ENCODE results near the gene IRS1. TPM values are rescaled to one million over a fixed set of nuclear protein-coding genes. Genes with fewer than 3 reads are reported as not detected.

Gene IRS1
- total and polyA plus RNA-seq, 12 donors: 10.0 to 55.7 (median 25.0) TPM

DNA sequence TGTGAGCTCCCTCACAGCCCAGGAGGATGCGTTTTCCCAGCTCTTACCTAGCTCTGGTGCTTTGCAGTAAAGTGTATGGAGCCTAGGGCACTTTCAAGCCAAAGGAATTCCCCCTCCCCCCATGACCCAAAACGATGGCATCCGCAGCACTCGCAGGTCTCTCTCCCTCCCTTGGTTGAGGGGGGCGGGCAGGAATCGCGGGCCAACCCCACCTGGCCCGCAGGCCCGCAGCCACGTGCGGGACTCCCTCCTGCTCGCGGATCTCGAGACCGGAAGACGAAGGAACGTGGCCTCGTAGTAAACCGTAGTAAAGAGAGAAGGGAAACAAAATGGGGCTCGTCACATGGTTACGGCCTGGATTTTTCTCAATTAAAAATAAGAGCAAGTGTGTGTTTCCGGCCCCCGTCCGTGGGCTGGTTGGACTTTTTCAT is 8.5 kb downstream of the IRS1 start:
- peak overlapping the region; percentile 84 to 97 (median 91) for H3K27ac ChIP-seq
- peak overlapping the region in 3 of 4 donors; percentile 5 to 63 (median 30) for H3K4me3 ChIP-seq
- no peaks in the 10 kb centered on the region for H3K36me3 ChIP-seq (replicated peaks in 1 of 2)
- TF ChIP-seq, protein P1, sequence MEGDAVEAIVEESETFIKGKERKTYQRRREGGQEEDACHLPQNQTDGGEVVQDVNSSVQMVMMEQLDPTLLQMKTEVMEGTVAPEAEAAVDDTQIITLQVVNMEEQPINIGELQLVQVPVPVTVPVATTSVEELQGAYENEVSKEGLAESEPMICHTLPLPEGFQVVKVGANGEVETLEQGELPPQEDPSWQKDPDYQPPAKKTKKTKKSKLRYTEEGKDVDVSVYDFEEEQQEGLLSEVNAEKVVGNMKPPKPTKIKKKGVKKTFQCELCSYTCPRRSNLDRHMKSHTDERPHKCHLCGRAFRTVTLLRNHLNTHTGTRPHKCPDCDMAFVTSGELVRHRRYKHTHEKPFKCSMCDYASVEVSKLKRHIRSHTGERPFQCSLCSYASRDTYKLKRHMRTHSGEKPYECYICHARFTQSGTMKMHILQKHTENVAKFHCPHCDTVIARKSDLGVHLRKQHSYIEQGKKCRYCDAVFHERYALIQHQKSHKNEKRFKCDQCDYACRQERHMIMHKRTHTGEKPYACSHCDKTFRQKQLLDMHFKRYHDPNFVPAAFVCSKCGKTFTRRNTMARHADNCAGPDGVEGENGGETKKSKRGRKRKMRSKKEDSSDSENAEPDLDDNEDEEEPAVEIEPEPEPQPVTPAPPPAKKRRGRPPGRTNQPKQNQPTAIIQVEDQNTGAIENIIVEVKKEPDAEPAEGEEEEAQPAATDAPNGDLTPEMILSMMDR (IDR thresholded peaks at IDR 0.05): no peak
- TF ChIP-seq POLR2A (IDR thresholded peaks at IDR 0.05): no peak
- WGBS, 4 donors: 0 to 2% (median 1%) methylated on average over 22 to 24 of the region's 24 CpGs
- intact Hi-C loops (cut with DNase I): loop anchor here (10.0 kb wide), 5 partner anchors 126 to 666 kb away; no protein-coding TSS in a partner anchor
- no peaks in the 10 kb centered on the region for H3K9me3 ChIP-seq (replicated peaks in 1 of 3)
- H3K4me1 ChIP-seq (replicated peaks in 1 of 2): peaks cover 50 to 69% of the 10 kb centered on the region in 2 donors
- H3K27me3 ChIP-seq: no peaks in the 10 kb centered on the region
- DNase-seq: peak in 6 of 7 donors; percentile 49 to 84 (median 68)

GRCh38 chr2:226790431-226790830 is 9.2 kb downstream of the IRS1 start:
- Histone ChIP-seq H3K4me3 (peak overlapping the region in 1 of 4 donors; percentile 63), H3K9me3 (replicated peaks in 1 of 3) (no peaks in the 10 kb centered on the region), H3K27ac (peak overlapping the region; percentile 84 to 97 (median 91)), H3K36me3 (replicated peaks in 1 of 2) (no peaks in the 10 kb centered on the region), H3K4me1 (replicated peaks in 1 of 2) (peaks cover 43 to 63% of the 10 kb centered on the region in 2 donors), H3K27me3 (no peaks in the 10 kb centered on the region)
- 54 to 71% (median 64%) methylated on average over 2 of the region's 2 CpGs for WGBS, 4 donors
- peak in 3 of 7 donors; percentile 31 to 37 (median 33) for DNase-seq
- TF ChIP-seq POLR2A (IDR thresholded peaks at IDR 0.05): no peak
- TF ChIP-seq, protein P1 (IDR thresholded peaks at IDR 0.05): no peak
- intact Hi-C loops (cut with DNase I): loop anchor here (10.0 kb wide), 5 partner anchors 126 to 666 kb away; no protein-coding TSS in a partner anchor

DNA sequence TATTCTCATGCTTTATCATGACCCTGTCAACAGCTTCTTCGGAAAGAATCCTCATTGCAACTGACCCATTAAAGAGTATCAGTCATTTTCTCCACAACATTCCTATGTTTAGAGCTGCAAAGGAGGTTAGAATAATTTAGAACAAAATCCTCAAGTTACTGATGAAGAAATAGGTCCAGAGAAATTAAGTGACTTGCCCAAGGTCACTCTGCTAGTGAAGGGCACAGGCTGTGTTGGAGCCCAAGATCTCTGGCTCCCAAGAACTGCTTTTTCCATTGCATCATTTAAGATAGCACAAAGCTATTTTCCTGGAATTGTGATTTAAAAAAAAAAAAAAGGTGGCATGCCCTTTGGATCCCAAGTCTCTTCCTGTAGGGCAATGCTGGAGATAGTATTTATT is 9.6 kb downstream of the IRS1 start:
- Histone ChIP-seq H3K27me3 (no peaks in the 10 kb centered on the region), H3K9me3 (replicated peaks in 1 of 3) (no peaks in the 10 kb centered on the region), H3K27ac (peak overlapping the region; percentile 84 to 97 (median 91)), H3K36me3 (replicated peaks in 1 of 2) (no peaks in the 10 kb centered on the region), H3K4me1 (replicated peaks in 1 of 2) (peaks cover 39 to 59% of the 10 kb centered on the region in 2 donors), H3K4me3 (no peak overlapping the region)
- WGBS, 4 donors: 26 to 42% (median 31%) methylated on average over 1 of the region's 1 CpG
- peak in 1 of 2 donors; percentile 14 for TF ChIP-seq POLR2A (IDR thresholded peaks at IDR 0.05)
- TF ChIP-seq, protein P1 (IDR thresholded peaks at IDR 0.05): no peak
- peak; percentile 58 to 83 (median 78) for DNase-seq
- intact Hi-C loops (cut with DNase I): loop anchor here (10.0 kb wide), 5 partner anchors 125 to 665 kb away; no protein-coding TSS in a partner anchor

DNA sequence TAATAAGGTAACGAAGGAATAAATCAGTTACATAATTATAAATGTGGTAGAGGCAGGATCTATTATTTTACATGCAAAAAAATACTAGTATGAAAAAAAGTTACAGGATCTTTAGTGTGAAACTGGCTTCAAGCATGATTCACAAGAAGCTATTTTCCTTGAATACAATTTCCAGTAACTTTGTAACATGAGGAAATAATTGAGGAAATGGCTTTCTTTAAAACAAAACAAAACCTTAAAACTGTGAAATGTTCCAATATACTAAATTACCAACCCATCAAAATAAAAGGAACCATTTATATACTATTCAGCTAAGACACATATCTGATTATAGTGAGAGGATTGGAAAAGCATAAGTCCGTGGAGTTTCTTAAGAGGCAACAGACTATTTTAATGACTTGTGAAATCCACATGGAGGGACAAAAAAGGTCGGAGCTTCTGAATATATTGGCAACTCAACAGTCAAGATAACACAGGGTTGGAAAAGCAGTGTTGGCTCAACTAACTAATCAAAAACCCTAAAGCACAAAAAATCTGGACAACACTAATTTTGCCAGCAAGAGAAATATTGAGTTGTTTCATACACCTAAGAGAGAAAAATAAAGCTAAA is 10.6 kb downstream of the IRS1 start:
- no peak for TF ChIP-seq POLR2A (IDR thresholded peaks at IDR 0.05)
- TF ChIP-seq, protein P1 (IDR thresholded peaks at IDR 0.05): no peak
- no peaks in the 10 kb centered on the region for H3K36me3 ChIP-seq (replicated peaks in 1 of 2)
- intact Hi-C loops (cut with DNase I): no loop called here
- H3K27me3 ChIP-seq: no peaks in the 10 kb centered on the region
- no peak overlapping the region for H3K4me3 ChIP-seq
- WGBS, 4 donors: 38 to 48% (median 44%) methylated on average over 3 of the region's 3 CpGs
- peaks cover 36 to 59% of the 10 kb centered on the region in 2 donors for H3K4me1 ChIP-seq (replicated peaks in 1 of 2)
- DNase-seq: no peak
- peak overlapping the region; percentile 62 to 91 (median 86) for H3K27ac ChIP-seq
- H3K9me3 ChIP-seq (replicated peaks in 1 of 3): no peaks in the 10 kb centered on the region
